Measurements from ENCODE around the gene LY6G5C. TPM values are rescaled to one million over a fixed set of nuclear protein-coding genes. Genes with fewer than 3 reads are reported as not detected.

Gene LY6G5C
- total and polyA plus RNA-seq, 9 donors: 1.2 to 3.7 (median 2.2) TPM; not detected in 1

- no peaks in the 10 kb centered on the region for H3K27me3 ChIP-seq
- no peak for DNase-seq
- H3K4me1 ChIP-seq (ENCODE audit: insufficient read depth): peaks cover 5% of the 10 kb centered on the region
- H3K4me3 ChIP-seq: no peak overlapping the region
- WGBS, 3 donors: 86 to 89% (median 87%) methylated on average over 12 of the region's 12 CpGs
- no peaks in the 10 kb centered on the region for H3K36me3 ChIP-seq
- intact Hi-C loops (cut with DNase I): loop anchor here in 1 of 4 donors (5.0 to 10.0 kb wide), 3 partner anchors 58 to 459 kb away; partner anchors contain the start of genes AGER, CSNK2B, HSPA1B and LY6G5B
- no peak for TF ChIP-seq EP300 (IDR thresholded peaks at IDR 0.05)
- no peak for TF ChIP-seq POLR2A (IDR thresholded peaks at IDR 0.05)
- no peak for TF ChIP-seq CTCF (IDR thresholded peaks at IDR 0.05)
- no peaks in the 10 kb centered on the region for H3K9me3 ChIP-seq
- H3K27ac ChIP-seq: no peak overlapping the region
Measured at GRCh38 chr6:31725502-31726350, 44.9 kb upstream of the LY6G5C start.

- no peak for DNase-seq
- no peaks in the 10 kb centered on the region for H3K27me3 ChIP-seq
- intact Hi-C loops (cut with DNase I): loop anchor here in 2 of 4 donors (2.0 to 10.0 kb wide), 2 partner anchors 47 to 461 kb away; partner anchors contain the start of gene AGER (in 1 of the 2)
- peaks cover 5% of the 10 kb centered on the region for H3K4me1 ChIP-seq (ENCODE audit: insufficient read depth)
- H3K27ac ChIP-seq: no peak overlapping the region
- no peaks in the 10 kb centered on the region for H3K36me3 ChIP-seq
- no peak overlapping the region for H3K4me3 ChIP-seq
- H3K9me3 ChIP-seq: no peaks in the 10 kb centered on the region
- no peak for TF ChIP-seq CTCF (IDR thresholded peaks at IDR 0.05)
- TF ChIP-seq EP300 (IDR thresholded peaks at IDR 0.05): no peak
- TF ChIP-seq POLR2A (IDR thresholded peaks at IDR 0.05): no peak
- 83 to 87% (median 86%) methylated on average over 25 of the region's 25 CpGs for WGBS, 3 donors
Measured at GRCh38 chr6:31723980-31724691, 43.3 kb upstream of the LY6G5C start.

- H3K27me3 ChIP-seq: no peaks in the 10 kb centered on the region
- H3K4me3 ChIP-seq: no peak within 1 kb of the TSS
- no peak within 1 kb of the TSS for H3K27ac ChIP-seq
- H3K9me3 ChIP-seq: no peaks in the 10 kb centered on the region
- WGBS, 3 donors: 54 to 62% (median 61%) methylated on average over 46 of the region's 46 CpGs
- TF ChIP-seq CTCF (IDR thresholded peaks at IDR 0.05): no peak
- no peak for TF ChIP-seq EP300 (IDR thresholded peaks at IDR 0.05)
- TF ChIP-seq POLR2A (IDR thresholded peaks at IDR 0.05): no peak
- intact Hi-C loops (cut with DNase I): loop anchor here in 2 of 4 donors (2.0 to 10.0 kb wide), 2 partner anchors 47 to 461 kb away; partner anchors contain the start of gene AGER (in 1 of the 2)
- H3K4me1 ChIP-seq (ENCODE audit: insufficient read depth): peaks cover 2% of the 10 kb centered on the region
- H3K36me3 ChIP-seq: no peaks in the 10 kb centered on the region
- DNase-seq: no peak
Measured at GRCh38 chr6:31723245-31723979, 42.5 kb upstream of the LY6G5C start, which contains the start of gene MPIG6B. TSS of gene MPIG6B (plus strand) at chr6:31723373. CDS start at chr6:31723384, 11 bp downstream.

- whole genome bisulfite sequencing, 3 donors: 86 to 89% (median 88%) methylated on average over 3 of the region's 3 CpGs
- no peaks in the 10 kb centered on the region for H3K27me3 ChIP-seq
- H3K27ac ChIP-seq: no peak overlapping the region
- H3K4me1 ChIP-seq (ENCODE audit: insufficient read depth): no peaks in the 10 kb centered on the region
- DNase-seq: no peak
- no peak overlapping the region for H3K4me3 ChIP-seq
- H3K9me3 ChIP-seq: no peaks in the 10 kb centered on the region
- TF ChIP-seq EP300 (IDR thresholded peaks at IDR 0.05) (no peak), CTCF (IDR thresholded peaks at IDR 0.05) (no peak), POLR2A (IDR thresholded peaks at IDR 0.05) (no peak)
- no peaks in the 10 kb centered on the region for H3K36me3 ChIP-seq
- intact Hi-C loops (cut with DNase I): loop anchor here in 2 of 4 donors (2.0 to 10.0 kb wide), 2 partner anchors 49 to 463 kb away; partner anchors contain the start of gene AGER (in 1 of the 2)
Measured at GRCh38 chr6:31722173-31722572, 41.3 kb upstream of the LY6G5C start.

All from ovary (tissue), 9 donors.